H1 (cell line): ENCODE measurements around the gene IFT27. TPM values are rescaled to one million over a fixed set of nuclear protein-coding genes. Genes with fewer than 3 reads are reported as not detected.

Experiments used
- EGR1 ChIP-seq: IDR thresholded peaks from 2 replicates; pipeline ENCODE4 v1.6.1; 2011; ENCODE audit warnings: low read depth, low read length, borderline replicate concordance
- MAFK ChIP-seq: IDR thresholded peaks from 2 replicates; pipeline ENCODE4 v1.6.1; 2012; ENCODE audit warnings: low read depth, mild to moderate bottlenecking, improper control_type of control experiment, low read length
- polyA plus RNA-seq, 7 experiments: library from polyadenylated mRNA; depleted of rRNA in 3 of 7; stranded (reverse) in 5 of 7; unstranded in 2 of 7; fragments of >200 nt in 5 of 7; fragments of 200-250 nt in 2 of 7; gene quantifications; 1 replicate in 5 of 7; 2 replicates in 1 of 7; 4 replicates in 1 of 7; pipeline versions ENCODE4 v1.2.1 to v1.2.3, GENCODE V29; 2011 to 2013; ENCODE audit warnings: missing spikeins in 2 of 7, mixed read lengths in 2 of 7
- total RNA-seq: library from RNA; stranded (reverse); fragmentation: NEBNext Ultra II Directional; extraction: Animal tissue kit (Norgen Biotek cat#: 25700); gene quantifications from 2 replicates; pipeline ENCODE4 v1.2.1, GENCODE V29; 2021

The IFT27 gene
- total and polyA plus RNA-seq, 2 of the 8 experiments (the other 6 are each of a cell fraction or from before 2014, with no cell fraction given): 36.4 to 46.2 TPM

DNA sequence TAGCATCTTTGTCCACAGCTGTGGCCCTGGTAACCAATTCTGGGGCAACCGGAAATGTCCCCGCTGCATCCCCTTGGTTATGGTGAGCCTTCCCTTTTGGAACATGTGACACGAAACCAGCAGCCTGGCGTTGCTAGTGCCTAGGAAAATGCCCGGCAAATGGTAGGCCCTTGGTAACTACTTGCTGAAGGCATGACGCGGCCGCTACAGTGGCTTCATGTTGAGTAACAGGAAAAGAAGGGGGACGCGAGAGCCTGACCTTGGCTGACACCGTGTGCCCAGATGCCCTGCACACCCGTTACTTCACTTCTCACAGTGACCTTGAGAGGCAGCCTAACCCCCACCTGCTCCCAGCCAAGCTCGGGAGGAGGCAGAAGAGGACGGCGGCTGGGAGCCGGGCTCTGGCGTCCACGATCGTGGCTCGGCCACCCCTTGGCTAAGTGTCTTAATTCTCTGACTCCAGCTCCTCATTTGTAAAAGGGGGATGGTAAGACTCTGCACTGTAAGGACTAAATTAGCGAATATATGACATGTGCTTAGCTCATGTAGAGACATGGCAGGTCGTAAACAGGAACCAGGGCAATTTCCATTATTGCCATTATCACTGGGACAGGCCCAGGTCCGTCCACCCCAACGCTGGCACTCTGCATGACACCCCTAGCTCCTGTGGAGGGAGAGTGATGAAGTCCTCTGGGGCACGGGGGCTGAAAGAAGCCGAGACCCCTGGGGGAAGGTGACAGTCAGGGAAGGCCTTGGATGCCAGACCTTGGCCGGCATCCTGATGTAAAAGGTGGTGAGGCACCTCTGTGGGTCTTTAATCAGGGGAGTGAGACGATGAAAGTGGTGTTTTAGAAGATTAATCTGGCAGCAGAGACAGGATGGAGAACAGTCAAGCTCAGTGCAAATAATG is 18.9 kb downstream of the IFT27 start (continued):
- TF ChIP-seq EGR1 (no peak), MAFK (no peak)
